Measurements from ENCODE around the gene METTL15. TPM values are rescaled to one million over a fixed set of nuclear protein-coding genes. Genes with fewer than 3 reads are reported as not detected.

Gene METTL15
- total RNA-seq, 4 donors from 2014 or later, result 9.2 to 22.5 (median 19.2) TPM

- no peak for TF ChIP-seq POLR2A (IDR thresholded peaks at IDR 0.05)
- no peak for TF ChIP-seq POLR2AphosphoS5 (IDR thresholded peaks at IDR 0.05)
- TF ChIP-seq CTCF (IDR thresholded peaks at IDR 0.05), result no peak
- TF ChIP-seq EP300 (IDR thresholded peaks at IDR 0.05; ENCODE audit: low read depth), result no peak
- Histone ChIP-seq H3K36me3 (no peaks in the 10 kb centered on the region), H3K27ac (no peak overlapping the region), H3K27me3 (no peaks in the 10 kb centered on the region), H3K9me3 (no peaks in the 10 kb centered on the region), H3K4me3 (no peak overlapping the region), H3K4me1 (peaks cover 0 to 13% (median 3%) of the 10 kb centered on the region in 4 donors)
- DNase-seq, result no peak
- in situ Hi-C loops (cut with MboI; ENCODE audit: low pct_ligation_motif_present in 1 of 4, low pct_unique_long_range_greater_than_20kb in 1 of 4, low sequenced_read_pairs in 3 of 4) (no loop called here), intact Hi-C loops (cut with DNase I; ENCODE audit: low total_unique reads) (no loop called here)
- 75 to 88% methylated on average over 2 of the region's 2 CpGs for WGBS, 2 donors (ENCODE audit: low coverage in 1 of 2)
Observed at GRCh38 chr11:28146123-28146751, 38.0 kb downstream of the METTL15 start.

GRCh38 chr11:28152743-28153142 lies 44.6 kb downstream of the METTL15 start:
- TF ChIP-seq POLR2AphosphoS5 (IDR thresholded peaks at IDR 0.05), result no peak
- TF ChIP-seq POLR2A (IDR thresholded peaks at IDR 0.05), result no peak
- TF ChIP-seq EP300 (IDR thresholded peaks at IDR 0.05; ENCODE audit: low read depth), result no peak
- no peak for TF ChIP-seq CTCF (IDR thresholded peaks at IDR 0.05)
- 78 to 87% methylated on average over 2 of the region's 2 CpGs for WGBS, 2 donors (ENCODE audit: low coverage in 1 of 2)
- in situ Hi-C loops (cut with MboI; ENCODE audit: low pct_ligation_motif_present in 1 of 4, low pct_unique_long_range_greater_than_20kb in 1 of 4, low sequenced_read_pairs in 3 of 4), result no loop called here

GRCh38 chr11:28153586-28153985 lies 45.4 kb downstream of the METTL15 start:
- Histone ChIP-seq H3K27me3 (no peaks in the 10 kb centered on the region), H3K27ac (no peak overlapping the region), H3K36me3 (no peaks in the 10 kb centered on the region), H3K4me1 (peaks cover 0 to 5% (median 0%) of the 10 kb centered on the region in 4 donors), H3K9me3 (no peaks in the 10 kb centered on the region), H3K4me3 (no peak overlapping the region)
- intact Hi-C loops (cut with DNase I; ENCODE audit: low total_unique reads), result no loop called here
- no peak for DNase-seq
- in situ Hi-C loops (cut with MboI; ENCODE audit: low pct_ligation_motif_present in 1 of 4, low pct_unique_long_range_greater_than_20kb in 1 of 4, low sequenced_read_pairs in 3 of 4), result no loop called here
- TF ChIP-seq EP300 (IDR thresholded peaks at IDR 0.05; ENCODE audit: low read depth) (no peak), CTCF (IDR thresholded peaks at IDR 0.05) (no peak), POLR2A (IDR thresholded peaks at IDR 0.05) (no peak), POLR2AphosphoS5 (IDR thresholded peaks at IDR 0.05) (no peak)
- 85 to 99% methylated on average over 2 of the region's 2 CpGs for WGBS, 2 donors (ENCODE audit: low coverage in 1 of 2)

More at GRCh38 chr11:28152743-28153142, 44.6 kb downstream of the METTL15 start:
- Histone ChIP-seq H3K9me3 (no peaks in the 10 kb centered on the region), H3K27ac (no peak overlapping the region), H3K27me3 (no peaks in the 10 kb centered on the region), H3K4me1 (peaks cover 0 to 5% (median 0%) of the 10 kb centered on the region in 4 donors), H3K36me3 (no peaks in the 10 kb centered on the region), H3K4me3 (no peak overlapping the region)
- intact Hi-C loops (cut with DNase I; ENCODE audit: low total_unique reads), result no loop called here
- no peak for DNase-seq

GRCh38 chr11:28168718-28169117 lies 60.5 kb downstream of the METTL15 start:
- Histone ChIP-seq H3K9me3 (peaks cover 0 to 8% of the 10 kb centered on the region in 2 donors), H3K27ac (no peak overlapping the region), H3K4me1 (no peaks in the 10 kb centered on the region), H3K36me3 (peaks cover 0 to 8% (median under 1%) of the 10 kb centered on the region in 4 donors), H3K27me3 (no peaks in the 10 kb centered on the region), H3K4me3 (no peak overlapping the region)
- in situ Hi-C loops (cut with MboI; ENCODE audit: low pct_ligation_motif_present in 1 of 4, low pct_unique_long_range_greater_than_20kb in 1 of 4, low sequenced_read_pairs in 3 of 4) (no loop called here), intact Hi-C loops (cut with DNase I; ENCODE audit: low total_unique reads) (no loop called here)
- WGBS, 2 donors (ENCODE audit: low coverage in 1 of 2), result 83 to 93% methylated on average over 2 of the region's 2 CpGs
- no peak for DNase-seq
- no peak for TF ChIP-seq POLR2AphosphoS5 (IDR thresholded peaks at IDR 0.05)
- no peak for TF ChIP-seq POLR2A (IDR thresholded peaks at IDR 0.05)
- no peak for TF ChIP-seq CTCF (IDR thresholded peaks at IDR 0.05)
- no peak for TF ChIP-seq EP300 (IDR thresholded peaks at IDR 0.05; ENCODE audit: low read depth)

All from transverse colon (tissue), 4 donors.